Ovary (tissue), 3 donors: ENCODE results near the gene GNG4.

Experiments used
- EP300 ChIP-seq: sonication (generic); formaldehyde crosslinking; IDR thresholded peaks from one replicate; pipeline ENCODE4 v1.6.1; 2017; ENCODE audit warnings: antibody characterized with exemption
- POLR2A ChIP-seq: fragments of 450-650 bp; IDR thresholded peaks from one replicate; pipeline ENCODE4 v1.6.1; 2017; ENCODE audit warnings: antibody characterized with exemption, mild to moderate bottlenecking, moderate library complexity
- TF ChIP-seq, protein P1 (sequence below), 3 donors: fragments of 450-650 bp in 2 of 3; fragments of 200-600 bp in 1 of 3; IDR thresholded peaks; one replicate each; pipeline versions ENCODE4 v1.5.1 to v1.8.0; 2016 to 2022; ENCODE audit warnings: antibody characterized with exemption in 3 of 3, mild to moderate bottlenecking in 1 of 3
- donor health status: DM: no; HTN: no; CAD: no.

DNA sequence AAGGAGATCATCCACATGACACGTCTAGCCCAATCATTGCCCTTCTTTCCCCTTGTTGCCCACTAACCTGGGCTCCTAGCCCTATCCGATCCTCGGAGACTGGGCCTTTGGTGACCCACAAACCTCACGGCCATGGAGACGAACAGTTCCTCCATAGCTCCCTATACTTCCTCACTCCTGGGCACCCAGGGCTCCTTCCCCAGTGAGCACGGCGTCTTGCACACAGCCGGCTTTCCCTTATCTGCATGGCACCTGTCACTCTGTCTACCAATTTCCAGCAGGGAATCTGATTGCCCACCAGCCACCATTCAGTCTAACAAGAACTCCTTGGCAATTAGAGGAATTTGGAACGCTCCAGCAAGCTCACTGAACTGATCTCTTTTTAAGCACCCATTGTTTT is 3.1 kb downstream of the GNG4 start:
- TF ChIP-seq, protein P1, sequence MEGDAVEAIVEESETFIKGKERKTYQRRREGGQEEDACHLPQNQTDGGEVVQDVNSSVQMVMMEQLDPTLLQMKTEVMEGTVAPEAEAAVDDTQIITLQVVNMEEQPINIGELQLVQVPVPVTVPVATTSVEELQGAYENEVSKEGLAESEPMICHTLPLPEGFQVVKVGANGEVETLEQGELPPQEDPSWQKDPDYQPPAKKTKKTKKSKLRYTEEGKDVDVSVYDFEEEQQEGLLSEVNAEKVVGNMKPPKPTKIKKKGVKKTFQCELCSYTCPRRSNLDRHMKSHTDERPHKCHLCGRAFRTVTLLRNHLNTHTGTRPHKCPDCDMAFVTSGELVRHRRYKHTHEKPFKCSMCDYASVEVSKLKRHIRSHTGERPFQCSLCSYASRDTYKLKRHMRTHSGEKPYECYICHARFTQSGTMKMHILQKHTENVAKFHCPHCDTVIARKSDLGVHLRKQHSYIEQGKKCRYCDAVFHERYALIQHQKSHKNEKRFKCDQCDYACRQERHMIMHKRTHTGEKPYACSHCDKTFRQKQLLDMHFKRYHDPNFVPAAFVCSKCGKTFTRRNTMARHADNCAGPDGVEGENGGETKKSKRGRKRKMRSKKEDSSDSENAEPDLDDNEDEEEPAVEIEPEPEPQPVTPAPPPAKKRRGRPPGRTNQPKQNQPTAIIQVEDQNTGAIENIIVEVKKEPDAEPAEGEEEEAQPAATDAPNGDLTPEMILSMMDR (IDR thresholded peaks at IDR 0.05) = no peak
- TF ChIP-seq POLR2A = no peak
- TF ChIP-seq EP300 = no peak
